Hypothalamus (tissue), 51 donors: ENCODE results near the gene STRADB.
A peak's percentile ranks its signal among the peaks of the same experiment; 100 is the strongest.
"Not testable (repeated sequence)": the region's sequence is repeated elsewhere in the genome, so short reads cannot be mapped to it uniquely, and the experiment has no call there.

Experiments
- DNase-seq, 51 donors: peaks; one replicate each; lab custom pipeline; 2025; lab: John Stamatoyannopoulos, UW

STRADB gene

GRCh38 chr2:201430322-201430721 is 21.2 kb upstream of the STRADB start:
- not testable (repeated sequence) for DNase-seq

- no peak for DNase-seq
These were observed 20.7 kb upstream of the STRADB start for GRCh38 chr2:201430839-201431238.

GRCh38 chr2:201432038-201432620 is 19.4 kb upstream of the STRADB start:
- no peak for DNase-seq

- peak in 1 of 51 donors; percentile 22 for DNase-seq
These were observed 18.7 kb upstream of the STRADB start for GRCh38 chr2:201432621-201433393.

- DNase-seq: no peak
These were observed 18.0 kb upstream of the STRADB start for GRCh38 chr2:201433394-201433995.

- no peak for DNase-seq
These were observed 15.4 kb upstream of the STRADB start for GRCh38 chr2:201436141-201436540.

- DNase-seq: not testable (repeated sequence)
These were observed 12.1 kb upstream of the STRADB start for GRCh38 chr2:201439336-201439922.

GRCh38 chr2:201440182-201440581 is 11.4 kb upstream of the STRADB start:
- no peak for DNase-seq

- DNase-seq: no peak
These were observed 10.1 kb upstream of the STRADB start for GRCh38 chr2:201441409-201441808.

GRCh38 chr2:201444746-201445465 is 6.6 kb upstream of the STRADB start:
- DNase-seq: no peak

- DNase-seq: no peak
These were observed 4.5 kb upstream of the STRADB start for GRCh38 chr2:201447086-201447485.

- no peak for DNase-seq
These were observed 3.5 kb upstream of the STRADB start for GRCh38 chr2:201448061-201448460.

- DNase-seq: no peak
These were observed 2.8 kb upstream of the STRADB start for GRCh38 chr2:201448701-201449100.

- peak in 4 of 51 donors; percentile 50 to 75 (median 67) for DNase-seq
These were observed 617 bp upstream of the STRADB start for GRCh38 chr2:201450954-201451291.

- DNase-seq: peak in 9 of 51 donors; percentile 35 to 72 (median 60)
These were observed 750 bp downstream of the STRADB start for GRCh38 chr2:201452058-201452921.

- DNase-seq: no peak
These were observed 1.5 kb downstream of the STRADB start for GRCh38 chr2:201452922-201453643.

- no peak for DNase-seq
These were observed 6.8 kb downstream of the STRADB start for GRCh38 chr2:201458381-201458780.

- DNase-seq: no peak
These were observed 9.0 kb downstream of the STRADB start for GRCh38 chr2:201460532-201460931.

GRCh38 chr2:201464547-201464946 is 13.0 kb downstream of the STRADB start:
- no peak for DNase-seq
